HG03095 (cell line): Measurements from ENCODE around the gene CCL27.

Source experiments
- ATAC-seq: cut with Tn5 transposase; IDR thresholded peaks from one replicate; pipeline ENCODE4 v1.9.1; 2021; ENCODE audit warnings: moderate library complexity; ENCODE audit not compliant: unreplicated experiment

CCL27 gene

GRCh38 chr9:34628656-34629490 is 33.6 kb downstream of the CCL27 start, which contains the start of gene ARID3C:
Gene ARID3C (minus strand): TSS chr9:34629066. CDS start chr9:34628014, 1,052 bp downstream.
- no peak for ATAC-seq

DNA sequence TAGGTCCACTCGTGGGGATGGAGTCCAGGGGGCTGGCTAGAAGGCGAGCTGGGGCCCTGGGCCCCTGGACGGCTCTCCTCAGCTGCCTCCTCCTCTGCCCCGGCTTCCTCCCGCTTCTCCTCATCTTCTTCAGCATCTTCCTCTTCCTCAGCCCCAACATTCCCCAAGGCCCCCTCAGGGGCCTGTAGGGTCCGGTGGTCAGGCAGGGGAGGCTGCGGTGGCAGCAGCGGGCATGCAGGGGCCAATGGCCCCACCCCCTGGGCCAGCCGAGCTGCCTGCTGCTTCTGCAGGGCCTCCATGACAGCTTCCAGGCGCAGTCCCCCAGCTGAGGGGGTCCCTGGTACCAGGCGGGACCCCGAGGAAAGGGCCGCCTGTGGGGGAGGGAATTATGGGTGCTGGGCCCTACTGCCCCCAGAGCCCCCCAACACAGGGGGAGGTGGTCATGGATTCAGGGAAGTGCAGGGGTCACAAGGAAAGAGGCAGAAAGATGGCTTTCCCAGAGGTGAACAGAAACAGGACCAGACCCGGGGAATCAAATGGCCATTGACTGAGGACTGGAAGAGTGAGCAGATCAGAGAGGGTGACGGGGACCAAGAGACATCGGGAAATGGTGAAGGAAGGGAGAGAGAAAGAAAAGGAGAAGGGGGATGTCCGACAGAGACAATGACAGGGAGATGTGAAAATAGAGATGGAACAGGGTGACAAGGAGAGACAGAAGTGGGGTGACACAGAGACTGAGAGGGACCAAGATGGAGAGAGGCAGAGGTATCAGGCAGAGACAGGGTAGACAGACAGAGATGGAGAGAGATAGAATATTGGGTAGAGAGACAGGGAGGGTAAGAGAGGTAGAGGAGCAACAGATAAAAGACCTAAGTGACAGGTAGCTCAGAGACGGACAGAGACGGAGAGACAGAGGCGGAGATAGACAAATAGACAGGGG is 34.5 kb downstream of the CCL27 start:
- no peak for ATAC-seq

DNA sequence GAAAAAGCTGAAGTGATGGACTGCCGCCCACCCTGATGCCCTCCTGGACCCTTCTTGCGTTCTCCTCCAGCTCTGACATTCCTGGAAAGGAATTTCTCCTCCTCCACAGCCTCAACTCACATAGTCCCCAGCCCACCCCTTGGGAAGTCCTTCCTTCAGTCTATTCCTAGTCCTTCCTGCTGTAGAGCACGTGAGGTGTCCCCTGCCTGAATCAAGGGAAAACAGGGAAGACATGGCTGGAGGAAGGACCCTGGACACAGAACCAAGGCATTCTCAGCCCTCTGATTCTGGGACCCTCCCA is 37.3 kb downstream of the CCL27 start:
- ATAC-seq = no peak

GRCh38 chr9:34624475-34625185 is 37.8 kb downstream of the CCL27 start:
- no peak for ATAC-seq

- no peak for ATAC-seq
These were observed 38.9 kb downstream of the CCL27 start for GRCh38 chr9:34623374-34624235.

GRCh38 chr9:34620061-34620994 is 42.1 kb downstream of the CCL27 start, which contains the start of gene DCTN3:
Gene DCTN3 (minus strand): TSS chr9:34620495. CDS start chr9:34620464, 31 bp downstream.
- peak; percentile 99 for ATAC-seq

GRCh38 chr9:34615132-34615531 is 47.3 kb downstream of the CCL27 start:
- no peak for ATAC-seq

DNA sequence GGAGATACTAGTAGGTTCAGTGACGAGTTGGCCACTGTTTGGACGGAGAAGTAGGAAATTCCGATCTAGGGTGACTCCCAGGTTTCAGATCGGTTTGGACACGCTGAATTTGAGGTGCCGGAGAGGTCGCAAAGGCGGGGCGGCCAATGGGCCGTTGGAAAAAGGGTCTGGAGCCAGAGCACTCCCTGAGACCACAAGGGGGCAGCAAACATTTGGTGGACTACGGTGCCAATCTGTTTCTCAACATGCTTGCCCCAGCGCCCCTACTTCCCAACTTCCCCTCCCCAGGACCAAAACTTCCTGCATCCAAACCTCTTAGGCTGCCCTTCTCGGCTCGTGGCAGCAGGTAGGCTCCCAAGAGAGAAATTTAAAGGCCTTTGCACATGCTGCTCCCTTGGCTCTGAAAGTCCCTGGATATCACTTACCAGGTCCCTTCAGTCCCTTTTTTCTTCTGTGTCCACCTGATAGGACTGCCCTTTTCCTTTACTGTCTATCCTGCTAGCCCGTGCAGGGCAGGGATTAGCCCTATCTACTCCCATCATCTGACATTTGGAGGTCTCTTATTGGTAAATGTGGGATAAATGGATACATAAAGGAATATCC is 49.6 kb downstream of the CCL27 start:
- peak; percentile 39 for ATAC-seq
